A673 (cell line): Measurements from ENCODE around the gene CLSTN1.

Source experiments
- CTCF ChIP-seq: fragments of 300-800, 200-600 bp; sonication (generic); conservative IDR thresholded peaks from 2 replicates; pipeline ENCODE4 v1.5.1; 2017; ENCODE audit warnings: low read depth, mild to moderate bottlenecking, antibody characterized with exemption, low read length, moderate library complexity, mixed read lengths
- EZH2 ChIP-seq: fragments of 200-600 bp; sonication (generic); IDR thresholded peaks from 2 replicates; pipeline ENCODE4 v1.6.1; 2017; ENCODE audit warnings: borderline replicate concordance, low read depth, mild to moderate bottlenecking, mixed read lengths, antibody characterized with exemption, low read length; ENCODE audit not compliant: poor library complexity, severe bottlenecking

GRCh38 chr1:9797049-9797448, 26.7 kb downstream of the CLSTN1 start:
- TF ChIP-seq CTCF: no peak
- TF ChIP-seq EZH2: no peak
